ENCODE results near the gene PLCG1. TPM values are rescaled to one million over a fixed set of nuclear protein-coding genes. Genes with fewer than 3 reads are reported as not detected.

Gene PLCG1
- polyA plus RNA-seq, 1 donor (not counting 4 experiments of a cell fraction or from before 2014, with no cell fraction given), result 41.5 TPM

- Histone ChIP-seq H3K79me2 (ENCODE audit: control insufficient read depth, insufficient read depth, low read length) (peaks cover 55% of the 10 kb centered on the region), H3K27me3 (ENCODE audit: control insufficient read depth, extremely low read depth, insufficient read depth, low read length) (no peaks in the 10 kb centered on the region), H2AFZ (ENCODE audit: control insufficient read depth, low read length) (no peak overlapping the region), H3K4me2 (ENCODE audit: control insufficient read depth, extremely low read depth, insufficient read depth, low read depth, low read length) (no peak overlapping the region), H3K36me3 (ENCODE audit: control insufficient read depth in 2 of 2, extremely low read depth in 1 of 2, insufficient read depth in 2 of 2, low read length in 2 of 2) (peaks cover 27 to 40% of the 10 kb centered on the region in 2 experiments), H3K9me3 (ENCODE audit: control insufficient read depth, low read depth, low read length) (no peaks in the 10 kb centered on the region), H4K20me1 (ENCODE audit: control insufficient read depth, extremely low read depth, insufficient read depth, low read length) (peaks cover 5% of the 10 kb centered on the region), H3K27ac (ENCODE audit: control insufficient read depth, insufficient read depth, low read length) (no peak overlapping the region), H3K4me3 (ENCODE audit: control insufficient read depth in 2 of 3, extremely low read depth in 1 of 3, insufficient read depth in 2 of 3, low read depth in 1 of 3, low read length in 3 of 3) (no peak overlapping the region), H3K9me1 (ENCODE audit: control insufficient read depth, extremely low read depth, insufficient read depth, low read length) (no peaks in the 10 kb centered on the region), H3K4me1 (ENCODE audit: control insufficient read depth, extremely low read depth, insufficient read depth, low read length) (peaks cover 27% of the 10 kb centered on the region), H3K9ac (ENCODE audit: control insufficient read depth, extremely low read depth, insufficient read depth, low read length) (no peak overlapping the region)
- FAIRE-seq (no peak), DNase-seq (ENCODE audit: low read depth, low spot score) (no peak)
- TF ChIP-seq CTCF (optimal IDR thresholded peaks at IDR 0.05 in 1 of 3, IDR thresholded peaks at IDR 0.05 in 1 of 3, conservative IDR thresholded peaks at IDR 0.05 in 1 of 3; ENCODE audit: extremely low read depth in 1 of 3, insufficient read depth in 2 of 3, low read length in 3 of 3), result no peak
- TF ChIP-seq EZH2 (IDR thresholded peaks at IDR 0.05; ENCODE audit: low read length), result no peak
- dilution Hi-C loops (cut with MboI; ENCODE audit: extremely low pct_ligation_motif_present, low sequenced_read_pairs), result no loop called here
Observed at GRCh38 chr20:41159547-41159946, 22.2 kb downstream of the PLCG1 start.

DNA sequence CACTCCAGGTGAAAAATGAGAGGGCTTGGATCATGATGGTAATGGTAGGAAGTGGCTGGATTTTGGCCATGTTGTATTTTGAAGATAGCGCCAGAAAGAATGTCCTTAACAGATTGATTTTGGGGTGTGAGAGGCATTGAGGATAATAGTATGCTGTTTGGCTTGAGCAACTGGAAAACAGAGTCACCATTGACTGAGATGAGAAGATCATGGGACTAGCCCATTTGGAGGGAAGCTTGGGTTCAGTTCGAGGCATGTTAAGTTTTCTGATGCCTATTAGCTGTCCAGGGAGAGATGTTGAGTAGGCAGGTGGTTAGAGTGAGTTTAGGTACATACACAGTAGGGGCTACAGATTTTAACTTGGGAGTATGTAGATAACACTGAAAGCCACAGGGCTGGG, 23.3 kb downstream of the PLCG1 start:
- H4K20me1 ChIP-seq (ENCODE audit: control insufficient read depth, extremely low read depth, insufficient read depth, low read length), result peaks cover 3% of the 10 kb centered on the region
- no peaks in the 10 kb centered on the region for H3K27me3 ChIP-seq (ENCODE audit: control insufficient read depth, extremely low read depth, insufficient read depth, low read length)
- FAIRE-seq, result no peak
- no peaks in the 10 kb centered on the region for H3K9me1 ChIP-seq (ENCODE audit: control insufficient read depth, extremely low read depth, insufficient read depth, low read length)
- no peak overlapping the region for H3K27ac ChIP-seq (ENCODE audit: control insufficient read depth, insufficient read depth, low read length)
- no peak overlapping the region for H3K4me3 ChIP-seq (ENCODE audit: control insufficient read depth in 2 of 3, extremely low read depth in 1 of 3, insufficient read depth in 2 of 3, low read depth in 1 of 3, low read length in 3 of 3)
- H3K9me3 ChIP-seq (ENCODE audit: control insufficient read depth, low read depth, low read length), result no peaks in the 10 kb centered on the region
- H3K36me3 ChIP-seq (ENCODE audit: control insufficient read depth in 2 of 2, extremely low read depth in 1 of 2, insufficient read depth in 2 of 2, low read length in 2 of 2), result peaks cover 35 to 52% of the 10 kb centered on the region in 2 experiments
- H3K4me1 ChIP-seq (ENCODE audit: control insufficient read depth, extremely low read depth, insufficient read depth, low read length), result peaks cover 27% of the 10 kb centered on the region
- no peak for DNase-seq (ENCODE audit: low read depth, low spot score)
- TF ChIP-seq CTCF (optimal IDR thresholded peaks at IDR 0.05 in 1 of 3, IDR thresholded peaks at IDR 0.05 in 1 of 3, conservative IDR thresholded peaks at IDR 0.05 in 1 of 3; ENCODE audit: extremely low read depth in 1 of 3, insufficient read depth in 2 of 3, low read length in 3 of 3) (no peak), EZH2 (IDR thresholded peaks at IDR 0.05; ENCODE audit: low read length) (no peak)
- no peak overlapping the region for H3K9ac ChIP-seq (ENCODE audit: control insufficient read depth, extremely low read depth, insufficient read depth, low read length)
- H3K4me2 ChIP-seq (ENCODE audit: control insufficient read depth, extremely low read depth, insufficient read depth, low read depth, low read length), result no peak overlapping the region
- peaks cover 43% of the 10 kb centered on the region for H3K79me2 ChIP-seq (ENCODE audit: control insufficient read depth, insufficient read depth, low read length)
- no peak overlapping the region for H2AFZ ChIP-seq (ENCODE audit: control insufficient read depth, low read length)
- dilution Hi-C loops (cut with MboI; ENCODE audit: extremely low pct_ligation_motif_present, low sequenced_read_pairs), result no loop called here
